Neural progenitor cell (in vitro differentiated cells): ENCODE results near the gene DPYSL5.

Experiments used
- EZH2 ChIP-seq: fragments of 200-600 bp; sonication (generic); IDR thresholded peaks from 2 replicates; pipeline ENCODE4 v1.6.1; 2017; ENCODE audit warnings: antibody characterized with exemption, mild to moderate bottlenecking, moderate library complexity
- EZH2phosphoT487 ChIP-seq: fragments of 200-600 bp; sonication (generic); IDR thresholded peaks from 2 replicates; pipeline ENCODE4 v1.6.1; 2017; ENCODE audit warnings: antibody characterized with exemption
- TF ChIP-seq, protein P1 (sequence below): fragments of 200-600 bp; sonication (generic); IDR thresholded peaks from 2 replicates; pipeline ENCODE4 v1.5.1; 2017; ENCODE audit warnings: antibody characterized with exemption, mild to moderate bottlenecking

DNA sequence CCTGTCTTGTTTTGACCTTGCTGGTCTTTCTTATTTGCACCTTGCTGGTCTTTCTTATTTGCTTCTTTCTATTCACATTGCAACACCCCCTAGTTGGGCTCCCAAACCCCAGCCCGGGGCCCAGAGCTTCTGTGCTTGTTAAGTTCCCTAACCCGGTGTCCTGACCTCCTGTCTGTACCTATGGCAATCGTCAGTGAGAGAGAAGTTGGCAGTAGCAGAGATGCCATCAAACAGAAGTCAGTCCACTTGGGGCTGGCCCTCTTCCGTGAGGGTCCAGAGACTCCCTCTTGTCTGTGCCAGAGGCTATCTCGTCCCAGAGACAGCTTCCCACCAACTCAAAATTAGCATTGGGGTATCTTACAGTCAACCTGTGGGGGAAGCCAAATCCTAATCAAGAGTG lies 55.7 kb downstream of the DPYSL5 start:
- TF ChIP-seq EZH2 (no peak), EZH2phosphoT487 (no peak)
- TF ChIP-seq, protein P1, sequence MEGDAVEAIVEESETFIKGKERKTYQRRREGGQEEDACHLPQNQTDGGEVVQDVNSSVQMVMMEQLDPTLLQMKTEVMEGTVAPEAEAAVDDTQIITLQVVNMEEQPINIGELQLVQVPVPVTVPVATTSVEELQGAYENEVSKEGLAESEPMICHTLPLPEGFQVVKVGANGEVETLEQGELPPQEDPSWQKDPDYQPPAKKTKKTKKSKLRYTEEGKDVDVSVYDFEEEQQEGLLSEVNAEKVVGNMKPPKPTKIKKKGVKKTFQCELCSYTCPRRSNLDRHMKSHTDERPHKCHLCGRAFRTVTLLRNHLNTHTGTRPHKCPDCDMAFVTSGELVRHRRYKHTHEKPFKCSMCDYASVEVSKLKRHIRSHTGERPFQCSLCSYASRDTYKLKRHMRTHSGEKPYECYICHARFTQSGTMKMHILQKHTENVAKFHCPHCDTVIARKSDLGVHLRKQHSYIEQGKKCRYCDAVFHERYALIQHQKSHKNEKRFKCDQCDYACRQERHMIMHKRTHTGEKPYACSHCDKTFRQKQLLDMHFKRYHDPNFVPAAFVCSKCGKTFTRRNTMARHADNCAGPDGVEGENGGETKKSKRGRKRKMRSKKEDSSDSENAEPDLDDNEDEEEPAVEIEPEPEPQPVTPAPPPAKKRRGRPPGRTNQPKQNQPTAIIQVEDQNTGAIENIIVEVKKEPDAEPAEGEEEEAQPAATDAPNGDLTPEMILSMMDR, result no peak
